SHP77 (cell line): ENCODE results near the gene MSMP.

Experiments
- DNase-seq, 2 experiments: peaks; one replicate each; lab custom pipeline; 2025; lab: John Stamatoyannopoulos, UW

MSMP gene

GRCh38 chr9:35743880-35744518 is 10.1 kb downstream of the MSMP start:
- DNase-seq, result no peak

DNA sequence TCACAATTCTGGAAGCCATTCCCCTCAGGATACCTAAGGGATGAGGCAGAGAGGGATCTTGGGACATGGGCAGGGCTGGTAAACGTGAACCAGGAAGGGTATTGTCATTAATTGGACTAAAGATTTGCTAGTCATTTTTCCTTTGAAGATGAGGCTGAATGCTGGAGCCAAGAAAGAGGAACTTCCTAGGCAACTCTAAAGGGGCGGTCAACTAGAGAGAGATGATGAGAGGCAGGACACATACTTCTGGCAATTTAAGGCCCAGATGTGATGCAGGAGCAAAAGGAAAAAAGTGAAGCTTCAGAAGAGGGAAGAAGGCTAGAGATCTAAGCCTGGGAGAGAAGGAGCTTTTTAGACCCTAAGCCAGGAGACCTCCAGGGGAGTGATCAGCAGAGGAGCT is 10.6 kb downstream of the MSMP start:
- DNase-seq, result no peak

DNA sequence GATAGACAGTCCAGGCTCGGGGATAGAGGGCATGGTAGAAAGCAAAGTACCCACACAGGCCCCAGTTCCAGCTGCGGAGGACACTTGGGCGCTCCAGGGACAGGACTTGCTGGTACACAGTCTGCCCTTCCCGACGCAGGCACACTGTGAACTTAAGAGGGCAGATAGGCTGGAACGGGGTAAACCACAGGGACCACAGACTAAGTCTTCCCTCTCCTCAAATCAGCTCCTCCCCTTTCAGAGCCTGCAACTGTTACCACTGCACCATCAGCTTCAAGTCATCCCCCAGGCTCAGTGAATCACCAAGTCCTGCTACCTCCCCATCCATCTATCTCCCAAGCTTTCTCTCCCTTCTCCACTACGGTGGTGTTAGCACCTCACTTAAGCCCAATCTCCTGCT is 12.3 kb downstream of the MSMP start:
- no peak for DNase-seq

- no peak for DNase-seq
These were observed 13.8 kb downstream of the MSMP start for GRCh38 chr9:35740243-35740642.

GRCh38 chr9:35738924-35739323 is 15.2 kb downstream of the MSMP start:
- no peak for DNase-seq

GRCh38 chr9:35738186-35738585 is 15.9 kb downstream of the MSMP start:
- DNase-seq, result no peak

- DNase-seq, result no peak
These were observed 16.9 kb downstream of the MSMP start for GRCh38 chr9:35737143-35737542.

- peak; percentile 23 to 49 for DNase-seq
These were observed 17.9 kb downstream of the MSMP start for GRCh38 chr9:35736201-35736633.

- no peak for DNase-seq
These were observed 20.0 kb downstream of the MSMP start for GRCh38 chr9:35734096-35734495.

GRCh38 chr9:35732800-35733541 is 21.1 kb downstream of the MSMP start:
- peak; percentile 24 to 49 for DNase-seq

GRCh38 chr9:35732185-35732799 is 21.8 kb downstream of the MSMP start, which contains the start of the genes CREB3 and TLN1:
Gene CREB3, plus strand, starts transcription at chr9:35732666. Its CDS starts 107 bp downstream, at chr9:35732773.
Gene TLN1, minus strand, starts transcription at chr9:35732195. Its CDS starts 6,501 bp downstream, at chr9:35725694.
- DNase-seq, result peak; percentile 91 to 93

- no peak for DNase-seq
These were observed 22.5 kb downstream of the MSMP start for GRCh38 chr9:35731415-35732184.

DNA sequence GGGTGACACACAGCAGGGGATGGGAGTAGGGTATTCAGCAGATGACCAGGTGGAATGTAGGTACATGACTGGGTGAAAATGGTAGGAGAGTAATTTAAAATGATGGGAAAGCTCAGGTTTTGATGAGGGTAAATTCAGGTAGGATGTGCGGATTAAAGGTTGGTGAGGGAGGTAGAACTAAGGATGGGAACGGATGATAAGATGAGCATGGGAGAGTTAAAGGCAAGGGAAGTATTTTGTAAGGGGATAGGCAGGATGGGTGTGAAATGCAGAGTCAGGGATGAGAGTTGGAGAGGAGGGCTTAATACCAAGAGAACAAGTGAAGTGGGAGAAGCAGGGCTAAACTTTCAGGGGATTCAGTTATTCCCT is 23.6 kb downstream of the MSMP start:
- no peak for DNase-seq

- DNase-seq, result peak; percentile 5 to 37
These were observed 24.2 kb downstream of the MSMP start for GRCh38 chr9:35729700-35730485.

DNA sequence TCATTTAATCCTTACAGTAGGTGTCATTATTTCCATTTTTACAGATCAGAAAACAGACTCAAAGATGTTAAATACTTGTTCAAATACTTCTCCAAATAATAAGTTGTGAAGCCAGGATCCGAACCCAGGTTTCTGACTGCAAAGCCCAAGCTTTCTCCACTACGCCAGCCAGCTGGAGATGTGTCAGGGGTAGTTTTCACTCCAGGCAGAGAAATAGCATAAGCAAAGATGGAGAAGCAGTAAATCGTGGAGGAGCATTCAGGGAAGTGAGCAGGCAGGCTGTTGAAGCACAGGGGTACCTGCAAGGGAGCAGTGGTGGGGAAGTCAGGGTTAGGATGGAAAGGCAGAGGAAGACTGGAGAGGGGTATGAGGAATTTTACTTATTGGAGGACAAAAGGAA is 25.0 kb downstream of the MSMP start:
- no peak for DNase-seq

- DNase-seq, result no peak
These were observed 25.8 kb downstream of the MSMP start for GRCh38 chr9:35728041-35728971.

GRCh38 chr9:35727676-35728040 is 26.4 kb downstream of the MSMP start:
- no peak for DNase-seq

- DNase-seq, result no peak
These were observed 27.1 kb downstream of the MSMP start for GRCh38 chr9:35726931-35727330.

GRCh38 chr9:35725362-35725761 is 28.7 kb downstream of the MSMP start:
- DNase-seq, result no peak

- no peak for DNase-seq
These were observed 30.2 kb downstream of the MSMP start for GRCh38 chr9:35723908-35724307.
